IPS-18a (cell line): Measurements from ENCODE around the gene ILKAP.

Experiments
- H3K27ac ChIP-seq: one replicate; pipeline ENCODE4 v1.5.1; 2013; ENCODE audit warnings: low read length
- H3K27me3 ChIP-seq: one replicate; pipeline ENCODE4 v1.6.1; 2013; ENCODE audit warnings: mild to moderate bottlenecking, low read length; ENCODE audit not compliant: control insufficient read depth, insufficient read depth
- H3K36me3 ChIP-seq: one replicate; pipeline ENCODE4 v1.6.1; 2013; ENCODE audit warnings: low read depth, low read length; ENCODE audit not compliant: control insufficient read depth
- H3K4me1 ChIP-seq: one replicate; pipeline ENCODE4 v1.6.1; 2013; ENCODE audit warnings: low read depth, low read length; ENCODE audit not compliant: control insufficient read depth
- H3K4me3 ChIP-seq: one replicate; pipeline ENCODE4 v1.5.1; 2013; ENCODE audit warnings: low read length
- H3K9ac ChIP-seq: one replicate; pipeline ENCODE4 v1.6.1; 2013; ENCODE audit warnings: mild to moderate bottlenecking, low read length, moderate library complexity
- H3K9me3 ChIP-seq: one replicate; pipeline ENCODE4 v1.6.1; 2013; ENCODE audit warnings: low read depth, low read length; ENCODE audit not compliant: control insufficient read depth

Gene ILKAP

GRCh38 chr2:238132463-238133450 is 70.7 kb downstream of the ILKAP start:
- Histone ChIP-seq H3K36me3 (no peaks in the 10 kb centered on the region), H3K4me3 (no peak overlapping the region), H3K27ac (no peak overlapping the region), H3K4me1 (no peaks in the 10 kb centered on the region), H3K9ac (no peak overlapping the region), H3K27me3 (no peaks in the 10 kb centered on the region), H3K9me3 (no peaks in the 10 kb centered on the region)

DNA sequence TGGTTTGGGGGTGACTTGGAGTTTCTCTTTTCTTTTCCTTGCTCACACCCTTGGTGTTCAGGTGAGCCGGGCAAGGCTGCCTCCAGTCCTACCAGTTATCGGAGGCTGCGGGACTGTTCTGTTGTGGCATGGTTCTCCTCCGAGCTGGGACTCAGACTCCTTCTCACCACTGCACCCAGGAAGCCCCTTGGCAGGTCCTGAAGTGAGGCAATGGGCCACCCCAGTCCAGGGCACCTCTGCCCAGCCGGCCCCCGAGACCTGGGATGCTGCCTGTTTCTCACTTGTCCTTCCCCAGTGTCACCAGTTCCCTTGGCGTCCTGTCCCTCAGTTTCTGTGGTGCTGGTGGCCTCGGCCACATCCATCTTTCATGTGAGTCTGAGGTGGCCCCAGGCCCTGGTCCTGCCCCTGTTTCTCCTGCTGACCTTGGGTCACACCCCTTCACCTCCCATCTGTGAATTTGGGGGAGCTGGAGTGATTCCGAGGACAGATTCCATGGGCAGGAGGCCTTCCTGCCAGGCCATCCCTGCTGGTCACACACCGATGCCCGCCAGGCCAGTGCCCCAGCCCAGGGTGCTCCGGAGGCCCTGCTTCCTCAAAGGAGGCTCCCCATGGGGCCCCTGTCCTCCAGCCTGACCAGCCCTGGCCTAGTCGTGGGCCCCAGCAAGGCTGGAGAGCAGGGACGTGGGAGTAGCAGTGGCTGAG is 71.6 kb downstream of the ILKAP start:
- H3K9me3 ChIP-seq = no peaks in the 10 kb centered on the region
- H3K4me3 ChIP-seq = no peak overlapping the region
- no peak overlapping the region for H3K27ac ChIP-seq
- H3K27me3 ChIP-seq = no peaks in the 10 kb centered on the region
- no peaks in the 10 kb centered on the region for H3K36me3 ChIP-seq
- H3K4me1 ChIP-seq = no peaks in the 10 kb centered on the region
- no peak overlapping the region for H3K9ac ChIP-seq

DNA sequence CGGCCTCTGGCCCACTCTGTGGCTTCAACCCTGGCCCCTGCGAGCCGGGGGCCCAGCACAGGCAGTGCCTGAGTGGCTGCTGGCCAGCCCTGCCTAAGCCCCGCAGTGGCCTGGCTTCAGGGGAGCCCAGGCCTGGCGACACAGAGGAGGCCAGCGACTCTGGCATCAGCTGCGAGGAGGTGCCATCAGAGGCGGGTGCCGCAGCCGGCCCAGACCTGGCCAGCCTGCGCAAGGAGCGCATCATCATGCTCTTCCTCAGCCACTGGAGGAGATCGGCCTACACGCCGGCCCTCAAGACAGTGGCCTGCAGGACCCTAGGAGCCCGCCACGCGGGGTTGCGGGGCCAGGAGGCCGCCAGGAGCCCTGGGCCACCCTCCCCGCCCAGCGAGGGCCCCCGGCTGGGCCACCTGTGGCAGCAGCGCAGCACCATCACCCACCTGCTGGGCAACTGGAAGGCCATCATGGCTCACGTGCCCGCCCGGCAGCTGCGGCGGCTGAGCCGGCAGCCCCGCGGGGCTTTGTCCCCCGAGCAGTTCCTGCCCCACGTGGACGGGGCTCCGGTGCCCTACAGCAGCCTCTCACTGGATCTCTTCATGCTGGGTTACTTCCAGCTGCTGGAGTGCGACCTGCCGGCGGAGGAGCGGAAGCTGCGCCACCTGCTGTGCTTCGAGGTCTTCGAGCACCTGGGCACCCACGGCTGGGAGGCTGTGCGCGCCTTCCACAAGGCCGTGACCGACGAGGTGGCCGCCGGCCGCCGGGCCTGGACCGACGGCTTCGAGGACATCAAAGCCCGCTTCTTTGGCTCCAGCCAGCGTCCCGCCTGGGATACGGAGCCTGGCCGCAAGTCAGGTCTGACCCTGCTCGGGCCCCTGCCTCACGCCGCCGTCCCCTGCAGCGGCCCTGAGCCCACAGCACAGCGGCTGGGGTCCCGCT is 72.5 kb downstream of the ILKAP start:
- Histone ChIP-seq H3K27me3 (no peaks in the 10 kb centered on the region), H3K4me3 (no peak overlapping the region), H3K9me3 (no peaks in the 10 kb centered on the region), H3K27ac (no peak overlapping the region), H3K36me3 (no peaks in the 10 kb centered on the region), H3K4me1 (no peaks in the 10 kb centered on the region), H3K9ac (no peak overlapping the region)

GRCh38 chr2:238130111-238130695 is 73.3 kb downstream of the ILKAP start:
- Histone ChIP-seq H3K36me3 (no peaks in the 10 kb centered on the region), H3K4me1 (no peaks in the 10 kb centered on the region), H3K4me3 (no peak overlapping the region), H3K9me3 (no peaks in the 10 kb centered on the region), H3K9ac (no peak overlapping the region), H3K27me3 (no peaks in the 10 kb centered on the region), H3K27ac (no peak overlapping the region)

DNA sequence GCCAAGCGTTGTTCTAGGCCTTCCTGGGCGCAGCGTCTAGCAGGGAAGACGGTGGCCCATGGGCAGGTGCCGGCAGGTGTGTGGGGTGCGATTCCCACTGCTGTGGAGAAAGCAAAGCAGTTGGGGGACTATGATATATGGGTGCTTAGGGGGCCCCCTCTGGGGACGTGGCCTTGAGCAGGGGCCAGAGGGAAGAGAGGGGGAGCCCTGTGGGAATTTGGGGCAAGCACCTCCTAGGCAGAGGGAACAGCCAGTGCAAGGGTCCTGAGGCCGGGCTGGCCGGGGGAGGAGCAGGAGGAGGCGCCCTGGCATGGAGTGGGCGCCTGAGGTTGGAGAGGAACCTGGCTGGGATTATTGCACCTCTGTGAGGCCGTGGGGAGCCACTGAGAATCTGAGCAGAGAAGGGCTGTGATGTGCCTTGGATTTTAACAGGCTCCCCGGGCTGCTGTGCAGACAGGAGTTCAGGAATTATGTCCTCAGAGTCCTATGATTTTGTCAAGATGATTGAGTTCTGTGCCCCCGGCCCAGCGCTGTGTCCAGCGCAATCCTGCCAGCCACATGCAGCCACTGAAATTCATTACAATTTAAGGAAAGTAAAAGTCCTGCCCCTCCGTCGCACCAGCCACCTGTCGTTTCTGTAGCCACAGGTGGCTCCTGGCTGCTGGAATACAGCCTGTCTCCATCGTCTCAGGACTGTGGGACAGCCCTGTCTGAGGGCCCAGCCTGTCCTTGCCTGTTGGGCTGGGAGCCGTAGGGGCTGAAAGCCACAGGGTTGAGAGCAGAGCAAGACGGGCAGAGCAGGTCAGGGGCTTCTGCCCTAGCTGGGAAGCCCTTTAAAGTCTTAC is 74.1 kb downstream of the ILKAP start:
- Histone ChIP-seq H3K9me3 (no peaks in the 10 kb centered on the region), H3K27ac (no peak overlapping the region), H3K4me1 (no peaks in the 10 kb centered on the region), H3K36me3 (no peaks in the 10 kb centered on the region), H3K27me3 (no peaks in the 10 kb centered on the region), H3K9ac (no peak overlapping the region), H3K4me3 (no peak overlapping the region)

- Histone ChIP-seq H3K27ac (no peak overlapping the region), H3K27me3 (no peaks in the 10 kb centered on the region), H3K36me3 (no peaks in the 10 kb centered on the region), H3K4me1 (no peaks in the 10 kb centered on the region), H3K9me3 (no peaks in the 10 kb centered on the region), H3K4me3 (no peak overlapping the region), H3K9ac (no peak overlapping the region)
These were observed 74.9 kb downstream of the ILKAP start for GRCh38 chr2:238128534-238129001.

- Histone ChIP-seq H3K27me3 (no peaks in the 10 kb centered on the region), H3K9ac (no peak overlapping the region), H3K9me3 (no peaks in the 10 kb centered on the region), H3K27ac (no peak overlapping the region), H3K4me3 (no peak overlapping the region), H3K36me3 (no peaks in the 10 kb centered on the region), H3K4me1 (no peaks in the 10 kb centered on the region)
These were observed 75.4 kb downstream of the ILKAP start for GRCh38 chr2:238128061-238128440.

- H3K9me3 ChIP-seq = no peaks in the 10 kb centered on the region
- no peaks in the 10 kb centered on the region for H3K4me1 ChIP-seq
- H3K36me3 ChIP-seq = no peaks in the 10 kb centered on the region
- H3K27ac ChIP-seq = no peak overlapping the region
- no peaks in the 10 kb centered on the region for H3K27me3 ChIP-seq
- H3K9ac ChIP-seq = no peak overlapping the region
- H3K4me3 ChIP-seq = no peak overlapping the region
These were observed 76.1 kb downstream of the ILKAP start for GRCh38 chr2:238127165-238128060.

DNA sequence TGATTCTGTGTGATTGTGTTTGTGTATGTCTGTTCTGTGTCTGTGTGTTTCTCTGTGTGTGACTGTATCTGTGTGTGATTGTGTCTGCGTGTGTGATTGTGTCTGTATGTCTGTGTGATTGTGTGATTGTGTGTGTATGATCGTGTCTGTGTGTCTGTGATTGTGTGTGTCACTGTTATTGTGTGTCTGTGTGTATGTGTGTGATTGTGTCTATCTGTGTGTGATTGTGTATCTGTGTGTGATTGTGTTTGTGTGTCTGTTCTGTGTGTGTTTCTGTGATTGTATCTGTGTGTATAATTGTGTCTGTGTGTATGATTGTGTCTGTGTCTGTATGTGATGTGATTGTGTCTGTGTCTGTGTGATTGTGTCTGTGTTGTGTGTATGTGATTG is 76.7 kb downstream of the ILKAP start:
- H3K27me3 ChIP-seq = no peaks in the 10 kb centered on the region
- no peaks in the 10 kb centered on the region for H3K36me3 ChIP-seq
- H3K4me1 ChIP-seq = no peaks in the 10 kb centered on the region
- no peaks in the 10 kb centered on the region for H3K9me3 ChIP-seq
- no peak overlapping the region for H3K9ac ChIP-seq
- no peak overlapping the region for H3K27ac ChIP-seq
- no peak overlapping the region for H3K4me3 ChIP-seq

DNA sequence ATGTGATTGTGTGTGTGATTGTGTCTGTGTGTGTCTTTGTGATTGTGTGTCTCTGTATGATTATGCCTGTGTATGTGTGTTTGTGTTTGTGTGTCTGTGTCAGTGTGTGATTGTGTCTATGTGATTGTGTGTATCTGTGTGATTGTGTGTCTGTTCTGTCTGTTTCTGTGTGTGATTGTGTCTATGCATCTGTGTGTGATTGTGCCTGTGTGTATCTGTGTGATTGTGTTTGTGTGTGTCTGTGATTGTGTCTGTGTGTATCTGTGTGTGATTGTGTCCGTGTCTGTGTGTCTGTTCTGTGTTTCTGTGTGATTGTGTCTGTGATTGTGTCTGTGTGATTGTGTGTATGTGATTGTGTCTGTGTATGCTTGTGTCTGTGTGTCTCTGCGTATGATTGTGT is 77.2 kb downstream of the ILKAP start:
- no peaks in the 10 kb centered on the region for H3K9me3 ChIP-seq
- H3K27me3 ChIP-seq = no peaks in the 10 kb centered on the region
- H3K9ac ChIP-seq = no peak overlapping the region
- H3K36me3 ChIP-seq = no peaks in the 10 kb centered on the region
- H3K4me3 ChIP-seq = no peak overlapping the region
- H3K4me1 ChIP-seq = no peaks in the 10 kb centered on the region
- no peak overlapping the region for H3K27ac ChIP-seq
